HepG2 (cell line): ENCODE measurements around the gene ATG7. TPM values are rescaled to one million over a fixed set of nuclear protein-coding genes. Genes with fewer than 3 reads are reported as not detected.

Experiments
- ATAC-seq: fragments of 200-7000 bp; cut with Tn5 transposase; 3 replicates; pipeline ENCODE4 v1.9.1; 2020; ENCODE audit warnings: mild to moderate bottlenecking, moderate library complexity
- BruUV-seq: library from RNA; stranded (reverse); fragments of 400-500 nt; replicated peaks from 2 replicates; lab custom pipeline; 2021; lab: Mats Ljungman, UMichigan
- CTCF ChIA-PET: fragments of 300-600 bp; formaldehyde crosslinking; extraction: SDS; loops from one replicate; lab custom pipeline; 2021; ENCODE audit warnings: low total read pairs, inconsistent platforms, low intra/inter-chr PET ratio; lab: Yijun Ruan, JAX
- POLR2A ChIA-PET: fragments of 350-600 bp; sonication (Branson Sonifier 250); formaldehyde crosslinking; loops from one replicate; lab custom pipeline; 2020; ENCODE audit warnings: antibody characterized with exemption, inconsistent platforms; lab: Yijun Ruan, JAX
- DNase-seq: peaks from one replicate; pipeline ENCODE4 v3.0.0-alpha.2; 2015; ENCODE audit warnings: low spot score
- FAIRE-seq: peaks from 3 replicates; lab custom pipeline; 2011; peaks lifted over from hg19 to GRCh38; lab: Jason Lieb, UNC
- H2AFZ ChIP-seq: one replicate; pipeline ENCODE4 v1.6.1; 2011; ENCODE audit warnings: low read length, inconsistent platforms
- H3K27ac ChIP-seq: fragments of 300-600 bp; 3 replicates; pipeline ENCODE4 v1.8.0; 2011; ENCODE audit warnings: mixed run types, mild to moderate bottlenecking, mixed read lengths, low read length, inconsistent platforms; ENCODE audit not compliant: insufficient read depth; ENCODE audit errors: extremely low read length
- H3K27me3 ChIP-seq, 2 experiments: fragments of 200-600 bp in 1 of 2; 2 replicates in 1 of 2; 3 replicates in 1 of 2; pipeline versions ENCODE4 v1.6.0 to v1.8.0; 2011; ENCODE audit warnings: low read length in 2 of 2, mild to moderate bottlenecking in 2 of 2, moderate library complexity in 2 of 2, inconsistent platforms in 1 of 2; ENCODE audit not compliant: insufficient read depth in 2 of 2, control insufficient read depth in 1 of 2
- H3K36me3 ChIP-seq, 2 experiments: fragments of 200-600 bp in 1 of 2; replicated peaks in 1 of 2; 2 replicates in 1 of 2; 3 replicates in 1 of 2; pipeline versions ENCODE4 v1.5.1 to v1.8.0; 2011; ENCODE audit warnings: low read length in 2 of 2, inconsistent platforms in 1 of 2; ENCODE audit not compliant: insufficient read depth in 2 of 2, control insufficient read depth in 1 of 2
- H3K4me1 ChIP-seq: 2 replicates; pipeline ENCODE4 v1.5.1; 2012; ENCODE audit warnings: low read length, inconsistent platforms; ENCODE audit not compliant: insufficient read depth
- H3K4me2 ChIP-seq: 2 replicates; pipeline ENCODE4 v1.6.0; 2011; ENCODE audit warnings: low read depth, low read length, inconsistent platforms
- H3K4me3 ChIP-seq, 3 experiments: fragments of 200-600 bp in 1 of 3; sonication (generic), shearing (Covaris generic) in 1 of 3; replicated peaks in 1 of 3; 2 replicates each; pipeline ENCODE4 v1.5.1; 2011 to 2016; ENCODE audit warnings: low read length in 3 of 3, inconsistent platforms in 2 of 3, low read depth in 2 of 3, mild to moderate bottlenecking in 2 of 3, control low read depth in 1 of 3, mixed read lengths in 1 of 3; ENCODE audit not compliant: insufficient read depth in 1 of 3
- H3K79me2 ChIP-seq: one replicate; pipeline ENCODE4 v1.6.1; 2011; ENCODE audit warnings: low read length, inconsistent platforms; ENCODE audit not compliant: insufficient read depth
- H3K9ac ChIP-seq: 2 replicates; pipeline ENCODE4 v1.6.0; 2011; ENCODE audit warnings: mild to moderate bottlenecking, low read depth, low read length, inconsistent platforms; ENCODE audit not compliant: insufficient read depth
- H3K9me3 ChIP-seq: 2 replicates; pipeline ENCODE4 v1.5.1; 2012; ENCODE audit warnings: mild to moderate bottlenecking, low read length
- H4K20me1 ChIP-seq: 2 replicates; pipeline ENCODE4 v1.6.0; 2011; ENCODE audit warnings: inconsistent platforms, mild to moderate bottlenecking, low read length, moderate library complexity; ENCODE audit not compliant: insufficient read depth
- FIP1L1 ChIP-seq: fragments of 200-400 bp; formaldehyde crosslinking; IDR thresholded peaks from 2 replicates; pipeline ENCODE4 v1.6.1; 2018; ENCODE audit warnings: low read depth, mild to moderate bottlenecking, low read length, moderate library complexity, borderline replicate concordance; ENCODE audit not compliant: insufficient read depth
- FOXA1 ChIP-seq, 2 experiments: fragments of 450-650 bp in 1 of 2; sonication (generic) in 1 of 2; formaldehyde crosslinking in 1 of 2; IDR thresholded peaks; 2 replicates each; pipeline versions ENCODE4 v1.4.0 to v1.6.1; 2016 to 2020; ENCODE audit warnings: missing genetic modification reagents in 1 of 2
- FOXK2 ChIP-seq: fragments of 450-650 bp; IDR thresholded peaks from 2 replicates; pipeline ENCODE4 v1.6.1; 2016
- HDAC6 ChIP-seq: fragments of 200-600 bp; sonication (generic); IDR thresholded peaks from 2 replicates; pipeline ENCODE4 v1.7.0; 2017; ENCODE audit warnings: mild to moderate bottlenecking, antibody characterized with exemption, low read length, low read depth
- NBN ChIP-seq: fragments of 450-650 bp; conservative IDR thresholded peaks from 2 replicates; pipeline ENCODE4 v1.6.1; 2017
- ZNF282 ChIP-seq: fragments of 450-650 bp; IDR thresholded peaks from 2 replicates; pipeline ENCODE4 v1.6.1; 2018; ENCODE audit not compliant: partially characterized antibody
- ZNF570 ChIP-seq: sonication (generic); formaldehyde crosslinking; IDR thresholded peaks from 2 replicates; pipeline ENCODE4 v1.4.0; 2020; ENCODE audit warnings: mild to moderate bottlenecking, missing genetic modification reagents, borderline replicate concordance
- whole genome bisulfite sequencing: methylation state at CpG from one replicate; pipeline ENCODE4 v1.1.6; 2017; ENCODE audit warnings: low lambda C conversion rate; 5-methylcytosine and 5-hydroxymethylcytosine counted together
- in situ Hi-C: cut with HindIII; loops from 2 replicates; pipeline ENCODE4 v1.10.0; 2017; ENCODE audit warnings: low pct_unique_long_range_greater_than_20kb; ENCODE audit not compliant: extremely low pct_ligation_motif_present
- intact Hi-C: fragments of 100-400 bp; cut with micrococcal nuclease; formaldehyde crosslinking; loops from one replicate; pipeline ENCODE4 v1.10.0; 2022; ENCODE audit not compliant: unreplicated experiment
- polyA plus RNA-seq, 8 experiments: library from polyadenylated mRNA; depleted of rRNA in 3 of 8; stranded (reverse) in 7 of 8; unstranded in 1 of 8; fragments of >200 nt; fragmentation: Illumina TruSeq in 4 of 8; extraction: Trizol in 4 of 8; gene quantifications; 2 replicates each; pipeline versions ENCODE4 v1.2.1 to v1.2.3, GENCODE V29; 2011 to 2016; ENCODE audit warnings: low read depth in 4 of 8, missing spikeins in 1 of 8, mixed read lengths in 1 of 8; ENCODE audit not compliant: insufficient read depth in 1 of 8
- total RNA-seq, 5 experiments: library from RNA; depleted of rRNA; stranded (reverse); fragments of >200 nt; fragmentation: Illumina TruSeq; extraction: Trizol; gene quantifications; 2 replicates each; pipeline ENCODE4 v1.2.3, GENCODE V29; 2016; ENCODE audit warnings: low read depth in 1 of 5
- TF ChIP-seq, protein P1 (sequence below): fragments of 450-650 bp; IDR thresholded peaks from 2 replicates; pipeline ENCODE4 v1.6.1; 2016

ATG7 gene
- total and polyA plus RNA-seq, 2 of the 13 experiments (the other 11 are each of a cell fraction or from before 2014, with no cell fraction given): 7.8 to 22.1 TPM

GRCh38 chr3:11245827-11246662 is 26.2 kb upstream of the ATG7 start:
- no peaks in the 10 kb centered on the region for H4K20me1 ChIP-seq
- peaks cover 2 to 27% of the 10 kb centered on the region in 2 experiments; a peak in 4 of 5 replicates for H3K27me3 ChIP-seq
- 44% methylated on average over 6 of the region's 6 CpGs for WGBS
- TF ChIP-seq ZNF570 (CRISPR knock-in tag): no peak
- TF ChIP-seq, protein P1, sequence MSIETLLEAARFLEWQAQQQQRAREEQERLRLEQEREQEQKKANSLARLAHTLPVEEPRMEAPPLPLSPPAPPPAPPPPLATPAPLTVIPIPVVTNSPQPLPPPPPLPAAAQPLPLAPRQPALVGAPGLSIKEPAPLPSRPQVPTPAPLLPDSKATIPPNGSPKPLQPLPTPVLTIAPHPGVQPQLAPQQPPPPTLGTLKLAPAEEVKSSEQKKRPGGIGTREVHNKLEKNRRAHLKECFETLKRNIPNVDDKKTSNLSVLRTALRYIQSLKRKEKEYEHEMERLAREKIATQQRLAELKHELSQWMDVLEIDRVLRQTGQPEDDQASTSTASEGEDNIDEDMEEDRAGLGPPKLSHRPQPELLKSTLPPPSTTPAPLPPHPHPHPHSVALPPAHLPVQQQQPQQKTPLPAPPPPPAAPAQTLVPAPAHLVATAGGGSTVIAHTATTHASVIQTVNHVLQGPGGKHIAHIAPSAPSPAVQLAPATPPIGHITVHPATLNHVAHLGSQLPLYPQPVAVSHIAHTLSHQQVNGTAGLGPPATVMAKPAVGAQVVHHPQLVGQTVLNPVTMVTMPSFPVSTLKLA: 0 out of 2 replicates have a peak, but pooled peaks have one; percentile 4
- TF ChIP-seq NBN: 0 out of 2 replicates have a peak, but pooled peaks have one; percentile 51
- TF ChIP-seq FOXA1 (IDR thresholded peaks at IDR 0.05): 0 out of 2 replicates have a peak, but pooled peaks have one; percentile 44
- no peak for TF ChIP-seq FOXA1 (CRISPR knock-in tag; IDR thresholded peaks at IDR 0.05)
- TF ChIP-seq FOXK2: peak; percentile 36; the same call in 1 of the 2 replicates
- TF ChIP-seq FIP1L1: no peak
- no peak for TF ChIP-seq HDAC6
- peak; percentile 82 for TF ChIP-seq ZNF282
- TF ChIP-seq, all 625 proteins: peak for 5
- no peaks in the 10 kb centered on the region for H3K79me2 ChIP-seq
- intact Hi-C loops: no loop called here
- H3K4me3 ChIP-seq: no peak overlapping the region
- DNase-seq (no peak), FAIRE-seq (no peak), ATAC-seq (peak; percentile 40; the same call in 2 of the 3 replicates)
- no peaks in the 10 kb centered on the region for H3K36me3 ChIP-seq
- no peak overlapping the region for H3K9ac ChIP-seq
- no TSS peak for BruUV-seq
- no peaks in the 10 kb centered on the region for H3K9me3 ChIP-seq
- no peaks in the 10 kb centered on the region for H3K4me1 ChIP-seq
- ChIA-PET POLR2A (no interaction called here), CTCF (no interaction called here)
- H3K27ac ChIP-seq: no peak overlapping the region
- no peak overlapping the region for H2AFZ ChIP-seq
- in situ Hi-C loops: no loop called here
- H3K4me2 ChIP-seq: no peak overlapping the region
